ENCODE data around the gene PHF12. TPM values are rescaled to one million over a fixed set of nuclear protein-coding genes. Genes with fewer than 3 reads are reported as not detected.
"Not testable (repeated sequence)": the region's sequence is repeated elsewhere in the genome, so short reads cannot be mapped to it uniquely, and the experiment has no call there.

PHF12 gene
- total RNA-seq, 1 experiment from 2014 or later = 29.1 TPM

DNA sequence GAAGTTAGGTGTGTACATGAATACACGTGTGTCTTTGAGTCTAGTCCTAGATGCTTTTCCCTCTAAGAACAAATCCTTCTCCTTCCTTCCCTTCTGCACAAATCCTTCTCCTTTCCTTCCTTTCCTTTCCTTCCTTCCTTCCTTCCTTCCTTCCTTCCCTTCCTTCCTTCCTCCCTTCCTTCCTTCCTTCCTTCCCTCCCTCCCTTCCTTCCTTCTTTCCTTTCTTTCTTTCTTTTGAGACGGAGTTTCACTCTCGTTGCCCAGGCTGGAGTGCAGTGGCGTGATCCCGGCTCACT is 47.8 kb downstream of the PHF12 start:
- not testable (repeated sequence) for DNase-seq (ENCODE audit: low read depth)

DNA sequence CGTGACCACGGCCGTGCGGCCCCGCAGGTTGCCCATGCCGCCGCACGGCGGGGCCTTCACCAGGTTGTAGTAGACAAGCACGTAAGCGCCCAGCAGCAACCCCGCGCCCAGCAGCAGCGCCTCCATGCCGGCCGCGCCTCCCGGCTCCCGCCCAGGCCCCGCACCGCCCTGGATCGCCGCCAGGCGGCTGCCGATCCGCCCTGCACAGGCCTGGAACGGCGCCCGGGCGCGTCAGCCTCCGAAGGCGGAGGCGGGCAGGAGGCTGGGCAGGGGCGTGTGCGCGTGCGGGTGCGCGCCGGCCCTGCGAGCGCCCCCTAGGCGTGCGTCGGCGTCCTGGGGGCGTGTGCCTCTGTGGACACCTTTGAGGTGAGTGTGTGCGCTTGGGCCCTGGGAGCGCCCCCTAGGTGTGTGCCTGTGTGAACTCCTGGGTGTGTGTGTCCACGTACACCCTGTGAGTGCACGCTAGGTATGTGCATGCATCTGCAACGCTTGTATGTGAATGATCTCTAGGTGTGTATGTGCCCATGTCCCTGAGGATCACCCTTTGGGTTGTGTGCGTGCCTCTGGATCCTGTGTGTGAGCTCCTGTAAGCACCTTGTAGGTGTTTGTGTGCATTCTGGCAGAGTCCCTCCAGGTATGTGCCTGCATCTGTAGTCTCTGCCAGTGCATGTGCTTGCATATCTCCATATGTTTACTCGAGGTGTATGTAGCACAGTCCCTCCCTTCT is 48.3 kb downstream of the PHF12 start, which contains the start of gene DHRS13:
DHRS13 (minus strand) TSS at position 261 of the 727 bp plus-strand sequence; CDS start at position 126, 135 bp downstream.
- peak; percentile 97 for DNase-seq (ENCODE audit: low read depth)

DNA sequence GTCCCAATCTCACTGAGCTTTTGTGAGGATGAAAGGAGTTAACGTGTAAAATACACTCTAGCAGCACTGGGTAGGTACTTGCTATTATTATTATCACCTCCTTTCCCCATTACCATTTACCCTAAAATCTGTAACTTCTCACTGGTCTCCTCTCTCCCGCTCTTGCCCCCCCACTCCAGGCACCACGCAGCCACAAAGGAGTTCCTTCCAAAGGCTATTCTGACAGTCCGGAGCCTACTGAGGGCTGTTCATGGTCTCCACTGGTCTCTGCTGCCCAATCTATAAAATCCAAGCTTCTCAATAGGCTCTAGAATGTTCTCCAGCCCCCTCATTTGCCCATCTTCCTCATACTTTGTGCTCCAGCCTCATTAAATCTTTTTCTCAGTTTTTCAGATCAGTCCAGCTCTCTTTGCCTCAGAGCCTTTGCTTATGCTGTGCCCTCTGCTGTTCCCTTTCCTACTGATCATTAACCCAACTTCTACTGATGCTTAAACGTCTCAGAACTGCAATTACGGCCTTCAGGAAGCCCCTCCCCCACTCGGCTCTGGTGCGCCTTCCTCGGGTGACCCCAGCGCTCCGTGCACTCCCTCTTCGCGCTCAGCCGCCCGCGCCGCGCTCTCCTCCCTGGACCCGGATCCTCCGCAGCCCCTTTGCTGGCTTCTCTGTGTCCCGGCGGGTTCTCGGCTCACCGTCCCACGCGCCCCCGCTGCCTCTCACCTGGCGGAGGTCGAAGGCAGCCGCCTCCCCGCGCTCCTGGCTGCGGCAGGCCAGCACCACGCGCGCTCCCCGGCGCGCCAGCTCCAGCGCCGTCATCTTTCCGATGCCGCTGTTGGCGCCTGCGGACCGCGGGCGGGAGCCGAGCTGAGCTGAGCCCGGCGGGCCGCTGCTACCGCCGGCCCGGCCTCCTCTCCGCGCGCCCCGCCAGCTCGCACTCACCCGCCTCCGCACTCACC is 49.2 kb downstream of the PHF12 start:
- peak; percentile 30 for DNase-seq (ENCODE audit: low read depth)

DNA sequence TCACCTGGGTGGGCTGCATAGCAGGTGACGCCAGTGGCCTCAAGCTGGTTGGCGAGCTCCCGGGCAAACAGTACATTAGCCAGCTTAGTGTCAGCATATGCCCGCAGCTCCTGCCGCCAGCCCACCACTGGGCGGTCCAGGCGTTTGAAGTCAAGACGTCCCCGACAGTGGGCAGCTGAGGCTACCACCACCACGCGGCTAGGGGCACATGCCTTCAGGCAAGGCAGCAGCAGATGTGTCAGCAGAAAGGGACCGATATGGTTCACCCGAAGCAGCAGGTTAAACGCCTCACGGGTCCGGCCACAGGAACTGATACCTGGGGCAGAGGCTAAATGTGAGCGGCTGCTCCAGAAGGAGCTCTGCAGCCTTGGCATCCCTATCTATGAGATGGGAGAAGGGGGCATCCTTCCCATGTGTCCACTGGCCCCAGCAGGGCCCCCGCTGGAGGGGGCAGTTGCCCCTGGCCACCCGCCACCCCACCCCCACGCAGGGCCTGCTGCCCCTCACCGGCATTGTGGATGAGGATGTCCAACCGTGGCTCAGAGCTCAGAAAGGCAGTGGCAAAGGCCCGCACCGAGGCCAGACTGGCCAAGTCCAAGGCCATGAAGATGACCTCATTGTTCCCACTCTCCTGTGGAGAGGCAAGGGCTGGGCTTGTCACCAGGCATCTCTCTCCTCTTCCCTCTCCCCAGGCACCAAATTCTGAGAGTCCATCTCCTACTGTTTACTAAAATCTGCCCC is 50.2 kb downstream of the PHF12 start:
- no peak for DNase-seq (ENCODE audit: low read depth)

DNA sequence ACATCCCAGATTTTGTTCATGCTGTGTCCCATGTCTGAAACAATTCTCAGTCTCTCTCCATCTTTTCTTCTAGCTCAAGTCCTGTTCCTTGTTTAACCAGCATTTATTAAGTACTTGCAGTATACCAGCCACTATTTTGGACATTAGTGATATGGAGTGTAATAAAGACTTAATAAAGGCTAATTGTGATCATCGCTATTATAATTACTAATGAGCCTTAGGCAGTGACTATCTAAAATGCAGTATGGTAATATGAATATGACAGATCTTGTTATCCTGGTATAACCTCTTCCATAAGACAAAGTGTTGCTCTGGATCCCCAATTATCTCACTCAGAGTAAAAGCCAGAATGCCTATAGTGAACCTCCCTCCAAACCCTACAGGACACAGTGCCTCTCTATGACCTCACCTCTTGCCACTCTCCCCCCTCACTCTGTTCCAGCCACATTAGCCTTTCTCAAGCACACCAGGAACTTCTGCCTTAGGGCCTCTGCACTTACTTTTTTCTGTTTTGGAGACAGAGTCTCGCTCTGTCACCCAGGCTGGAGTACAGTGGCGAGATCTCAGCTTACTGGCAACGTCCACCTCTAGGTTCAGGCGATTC is 52.0 kb downstream of the PHF12 start:
- no peak for DNase-seq (ENCODE audit: low read depth)

DNA sequence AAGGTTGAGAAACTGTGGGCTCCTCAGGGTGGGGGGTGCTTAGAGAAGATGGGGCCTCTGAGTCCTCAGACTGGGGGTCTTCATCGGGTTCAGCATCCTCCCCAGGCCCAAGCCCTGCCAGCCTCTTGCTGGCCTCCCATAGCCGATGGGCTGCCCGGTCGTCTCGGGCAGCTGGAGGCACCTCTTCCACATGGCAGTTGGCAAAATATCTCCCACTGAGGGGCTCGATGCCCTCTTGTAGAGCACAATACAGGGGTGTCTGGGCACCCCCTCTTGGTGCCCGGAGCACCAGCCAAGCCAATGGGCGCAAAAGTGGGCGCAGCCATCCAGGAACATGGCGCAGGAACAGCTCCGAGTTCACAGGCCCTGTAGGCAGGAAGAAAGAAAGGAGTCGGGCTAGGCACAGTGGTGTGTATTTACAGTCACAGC is 52.8 kb downstream of the PHF12 start:
- no peak for DNase-seq (ENCODE audit: low read depth)

DNA sequence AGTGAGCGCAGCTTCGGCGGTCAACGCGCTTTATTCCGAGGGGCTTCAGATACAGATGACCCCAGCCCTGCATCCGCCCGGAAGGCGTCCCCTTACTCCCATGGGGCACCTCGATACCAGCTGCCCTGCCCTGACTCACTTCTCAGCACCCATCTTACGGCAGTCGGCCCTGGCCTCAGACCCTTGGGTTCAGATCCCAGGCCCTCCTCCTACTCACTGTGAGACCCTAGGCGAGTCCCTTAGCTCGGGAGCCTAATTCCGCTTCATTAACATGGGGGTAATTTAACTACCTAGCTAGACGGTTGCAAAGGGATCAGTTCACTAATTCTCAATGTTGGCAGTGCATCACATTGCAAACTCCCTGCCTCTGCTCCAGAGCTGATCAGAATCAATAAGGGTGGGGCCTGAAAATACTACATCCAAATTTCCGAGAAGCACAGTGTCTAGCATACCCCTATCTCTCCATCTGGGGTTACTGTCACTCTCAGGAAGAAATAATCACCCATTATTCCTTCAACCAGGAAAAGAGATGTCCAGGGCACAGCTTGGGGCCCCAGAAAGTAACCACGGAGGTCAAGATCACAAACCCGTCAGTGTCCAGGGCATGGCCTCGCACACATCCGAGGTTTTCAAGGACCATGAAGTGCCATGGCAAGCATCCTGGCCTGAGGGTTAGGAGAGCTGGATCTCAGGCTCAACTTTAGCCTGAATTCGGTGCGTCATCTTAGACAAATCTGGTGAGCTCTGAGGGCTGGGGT is 53.4 kb downstream of the PHF12 start:
- no peak for DNase-seq (ENCODE audit: low read depth)

DNA sequence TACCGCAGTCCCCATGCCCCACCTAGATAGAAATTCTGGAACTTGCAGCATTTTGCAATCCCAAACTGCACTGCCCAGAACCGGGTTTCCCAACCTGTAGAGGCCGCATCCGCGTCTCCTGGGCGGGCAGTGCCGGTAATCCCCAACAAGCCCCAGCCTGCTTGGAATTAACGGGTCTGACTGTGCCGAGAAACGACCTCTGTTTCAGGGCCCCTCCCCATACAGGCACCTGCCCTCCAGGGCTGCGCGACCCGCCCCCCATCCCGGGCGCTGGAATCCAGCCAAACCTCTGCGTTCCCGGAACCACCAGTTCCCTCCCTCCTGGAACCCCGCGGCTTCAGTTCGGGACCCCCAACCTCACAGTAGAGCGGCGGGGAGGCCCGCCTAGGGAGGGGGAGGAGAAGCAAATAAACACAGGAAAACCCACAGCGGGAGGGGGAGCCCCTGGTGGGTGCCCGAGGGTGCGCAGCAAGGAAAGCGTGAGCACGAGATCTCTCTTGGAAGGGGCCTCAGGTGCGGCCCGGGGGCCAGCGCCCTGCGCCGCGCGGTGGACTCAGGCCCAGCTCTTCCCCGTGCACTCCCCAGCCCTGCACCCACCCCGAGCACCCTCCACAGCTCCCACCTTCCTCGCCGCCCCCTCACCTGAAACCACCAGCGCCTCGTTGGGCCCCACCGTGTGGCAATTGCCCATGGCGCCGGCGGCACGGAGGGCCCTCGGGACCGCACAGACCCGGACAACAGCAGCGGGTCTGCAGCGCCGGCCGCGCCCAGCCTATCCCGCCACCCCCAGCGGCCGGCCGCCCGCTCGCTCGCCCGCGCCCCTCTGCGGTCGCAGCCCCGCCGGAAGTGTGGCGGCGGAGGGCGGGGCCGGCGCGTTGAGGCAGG is 54.2 kb downstream of the PHF12 start, which contains the start of gene FLOT2:
FLOT2 (minus strand) TSS at position 850 of the 885 bp plus-strand sequence; CDS start at position 691, 159 bp downstream.
- DNase-seq (ENCODE audit: low read depth) = peak; percentile 68

DNA sequence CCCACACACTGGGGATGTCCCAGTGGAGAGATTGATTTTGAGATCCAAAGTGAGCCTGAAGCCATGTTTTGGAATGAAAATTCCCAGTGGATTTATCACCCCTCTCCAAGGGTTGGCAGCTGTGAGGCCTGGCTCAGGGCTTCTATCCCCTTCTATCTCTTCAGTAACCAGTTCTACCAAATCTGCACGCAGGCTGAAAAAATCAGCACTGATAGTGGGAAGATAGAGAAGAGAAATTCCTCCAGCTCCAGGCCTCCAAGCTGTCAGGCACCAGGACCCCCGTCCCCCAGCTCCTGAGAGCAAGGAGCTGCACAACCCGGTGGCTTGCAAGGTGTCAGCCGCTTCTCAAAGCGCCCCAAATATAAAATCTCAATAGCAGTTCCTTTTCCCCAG is 54.8 kb downstream of the PHF12 start:
- DNase-seq (ENCODE audit: low read depth) = no peak

DNA sequence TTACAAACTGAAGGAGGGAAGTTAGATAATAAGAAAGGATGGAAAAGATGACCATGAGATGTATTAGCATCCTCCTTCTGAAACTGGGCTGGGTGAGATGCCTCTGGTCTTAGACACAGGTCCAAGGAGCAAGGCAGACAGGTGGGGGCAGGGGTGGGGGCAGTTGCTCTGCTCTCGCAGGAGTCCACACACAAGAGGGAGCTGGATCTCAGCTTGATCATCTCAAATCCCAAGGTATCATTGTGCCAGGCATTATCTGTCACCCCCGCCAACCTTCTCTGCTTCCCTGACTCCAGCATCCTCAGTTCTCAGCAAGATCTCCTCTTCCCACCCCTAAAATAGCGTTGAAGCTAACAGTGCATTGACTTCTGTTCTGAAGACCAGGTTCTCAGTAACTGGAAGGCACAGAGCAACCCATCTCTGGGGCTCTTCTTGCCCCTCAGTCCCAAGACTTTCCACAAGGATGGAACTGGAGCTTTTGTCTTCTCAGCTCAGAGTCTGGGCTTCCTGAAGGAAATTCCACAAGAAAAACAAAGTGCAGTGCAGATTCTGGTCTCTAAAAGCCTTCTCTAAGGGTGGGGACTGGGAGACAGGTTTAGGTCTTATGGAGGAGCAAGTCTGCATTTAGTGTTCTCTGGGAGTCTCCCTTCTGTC is 55.4 kb downstream of the PHF12 start:
- DNase-seq (ENCODE audit: low read depth) = no peak

DNA sequence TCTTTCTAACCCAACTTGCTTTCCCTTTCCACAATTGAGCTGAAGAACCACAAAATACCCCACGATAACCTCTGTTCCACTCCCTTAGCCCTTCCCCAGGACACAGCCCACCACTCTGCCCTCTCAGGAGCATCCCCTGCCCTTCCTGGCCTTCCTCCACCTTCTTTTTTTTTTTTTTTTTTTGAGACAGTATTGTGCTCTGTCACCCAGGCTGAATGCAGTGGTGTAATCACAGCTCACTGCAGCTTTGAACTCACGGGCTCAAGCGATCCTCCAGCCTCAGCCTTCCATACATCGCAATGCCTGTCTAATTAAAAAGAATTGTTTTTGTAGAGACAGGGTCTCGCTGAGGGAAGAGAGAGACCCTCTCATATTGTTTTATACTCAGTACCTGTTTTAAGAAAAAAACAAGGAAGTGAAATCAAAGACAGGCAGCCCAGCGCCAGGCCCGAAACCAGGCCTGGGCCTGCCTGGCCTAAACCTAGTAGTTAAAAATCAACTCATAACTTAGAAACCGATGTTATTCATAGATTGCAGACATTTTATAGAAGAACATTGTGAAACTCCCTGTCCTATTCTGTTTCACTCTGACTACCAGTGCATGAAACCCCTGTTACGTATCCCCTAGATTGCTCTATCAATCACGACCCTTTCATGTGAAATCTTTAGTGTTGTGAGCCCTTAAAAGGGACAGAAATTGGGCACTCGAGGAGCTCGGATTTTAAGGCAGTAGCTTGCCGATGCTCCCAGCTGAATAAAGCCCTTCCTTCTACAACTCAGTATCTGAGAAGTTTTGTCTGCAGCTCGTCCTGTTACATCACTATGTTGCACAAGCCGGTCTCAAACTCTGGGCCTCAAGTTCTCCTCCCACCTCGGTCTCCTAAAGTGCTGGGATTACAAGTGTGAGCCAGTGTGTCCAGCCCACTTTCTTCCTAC is 57.8 kb downstream of the PHF12 start:
- not testable (repeated sequence) for DNase-seq (ENCODE audit: low read depth)

DNA sequence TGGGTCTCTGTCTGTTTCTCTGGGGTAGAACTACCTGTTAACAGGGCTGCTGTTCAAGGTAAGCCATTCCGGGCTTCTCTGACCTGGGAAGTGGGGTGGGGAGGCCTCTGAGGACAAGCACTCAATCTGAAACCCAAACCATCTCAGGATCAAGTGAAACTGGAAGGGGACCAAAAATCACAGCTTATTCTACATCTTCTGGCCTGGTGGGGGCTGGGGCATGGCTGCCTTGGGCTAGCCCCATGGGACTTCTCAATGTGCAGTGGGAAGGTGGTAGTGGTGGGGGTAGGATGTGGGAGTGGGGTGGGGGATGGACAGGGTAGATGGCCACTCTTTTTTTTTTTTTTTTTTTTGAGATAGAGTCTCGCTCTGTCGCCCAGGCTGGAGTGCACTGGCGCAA is 59.3 kb downstream of the PHF12 start:
- no peak for DNase-seq (ENCODE audit: low read depth)

DNA sequence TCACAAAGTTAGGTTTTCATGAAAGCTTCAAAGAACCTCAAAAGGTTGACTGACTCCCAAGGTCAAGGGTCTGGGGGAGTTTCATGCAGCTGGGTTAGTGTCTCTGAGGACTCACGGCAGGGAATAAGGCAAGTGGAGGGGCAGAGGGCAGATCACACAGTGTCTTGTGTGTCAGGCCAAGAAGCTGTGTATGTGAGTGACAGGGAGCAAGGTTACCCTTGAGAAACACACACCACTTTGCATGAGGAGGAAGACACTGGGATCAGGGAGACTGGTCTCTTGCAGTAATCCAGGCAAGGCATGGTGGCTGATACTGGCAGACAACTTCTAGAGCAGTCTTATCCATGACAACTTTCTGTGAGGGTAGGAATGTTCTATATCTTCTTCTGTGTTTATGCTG is 60.1 kb downstream of the PHF12 start:
- no peak for DNase-seq (ENCODE audit: low read depth)

DNA sequence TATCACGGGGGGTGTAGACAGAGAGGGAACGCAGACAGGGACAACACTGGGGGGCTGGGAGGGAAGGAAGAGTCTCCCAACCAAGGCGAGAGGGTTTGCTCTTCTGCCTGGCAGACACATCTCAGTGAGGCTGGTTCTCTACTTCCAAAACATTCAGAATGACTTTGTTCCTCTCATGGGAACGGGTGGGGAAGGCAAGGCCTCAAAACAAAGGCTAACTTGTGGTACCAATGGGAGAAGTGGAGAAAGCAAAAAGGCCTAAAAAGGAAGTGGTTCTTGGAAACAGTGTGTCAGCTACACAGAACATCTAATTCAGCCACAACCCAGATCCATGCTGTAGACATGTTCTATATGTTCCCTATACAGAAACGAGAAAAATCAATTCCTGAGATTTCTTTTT is 61.3 kb downstream of the PHF12 start:
- DNase-seq (ENCODE audit: low read depth) = no peak

DNA sequence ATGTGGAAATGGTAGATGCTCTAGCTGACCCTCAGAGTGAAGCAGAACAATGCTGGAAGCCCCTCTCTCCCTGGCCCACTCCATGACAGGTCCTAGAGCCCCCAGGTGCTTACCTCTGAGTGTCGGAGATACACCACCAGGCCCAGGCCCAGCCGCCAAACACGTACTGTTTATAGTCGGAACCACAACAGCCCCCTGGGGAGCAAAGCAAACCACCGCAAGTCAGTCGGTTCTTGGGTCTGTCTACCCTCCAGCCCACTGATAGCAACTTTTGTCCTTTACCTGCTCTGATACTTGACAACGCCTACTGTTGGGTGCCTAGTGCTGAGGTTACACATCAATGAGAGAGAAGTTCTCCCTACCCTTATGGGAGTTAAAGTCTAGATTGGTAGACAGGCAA is 62.5 kb downstream of the PHF12 start:
- DNase-seq (ENCODE audit: low read depth) = no peak

DNA sequence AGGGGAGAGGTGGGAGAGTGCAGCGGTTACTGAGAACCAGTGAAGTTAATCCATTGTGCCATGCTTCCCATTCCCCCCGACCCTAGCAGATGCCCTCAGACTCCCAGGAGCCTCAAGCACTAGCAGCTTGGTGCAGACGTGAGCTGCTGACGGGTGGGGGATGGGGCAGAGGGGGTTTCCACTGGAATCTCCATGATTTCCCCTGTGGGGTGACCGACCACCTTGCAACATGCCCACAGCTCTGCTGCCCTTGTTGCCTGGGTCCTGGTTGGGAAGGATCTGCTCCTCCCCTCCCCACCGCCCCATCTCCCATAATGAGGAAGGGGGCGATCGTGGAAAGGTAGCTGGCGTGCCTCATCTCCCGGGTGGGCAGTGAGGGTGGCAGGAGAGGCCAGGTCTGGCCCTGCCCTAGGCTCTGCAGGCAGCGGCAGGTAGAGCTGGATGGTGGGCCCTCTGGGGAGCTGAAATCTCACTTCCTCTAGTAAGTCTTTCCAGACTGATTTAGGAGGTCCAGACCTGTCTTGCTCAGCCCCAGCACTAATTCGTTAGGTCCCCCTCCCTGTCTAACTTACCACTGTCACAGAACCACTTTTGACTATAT is 63.3 kb downstream of the PHF12 start:
- DNase-seq (ENCODE audit: low read depth) = no peak

DNA sequence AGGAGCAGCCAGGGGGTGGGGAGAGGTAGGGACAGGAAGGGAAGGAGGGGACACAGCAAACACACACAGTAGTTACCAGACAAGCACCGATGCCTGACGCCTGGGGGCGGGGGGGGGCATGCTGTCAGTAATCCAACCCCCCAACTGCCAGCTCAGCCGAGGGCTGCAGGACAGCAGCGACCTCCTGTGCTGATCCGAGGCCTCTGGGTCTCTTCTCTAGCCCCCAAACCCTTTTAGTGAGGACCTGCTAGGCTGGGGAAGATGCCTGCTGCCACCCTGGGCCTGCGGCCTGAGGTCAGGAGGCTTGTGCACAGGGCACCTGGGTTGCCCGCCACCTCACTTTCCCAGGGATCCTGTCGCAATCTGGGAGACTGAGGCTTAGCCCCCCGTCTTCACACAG is 65.4 kb downstream of the PHF12 start:
- no peak for DNase-seq (ENCODE audit: low read depth)

DNA sequence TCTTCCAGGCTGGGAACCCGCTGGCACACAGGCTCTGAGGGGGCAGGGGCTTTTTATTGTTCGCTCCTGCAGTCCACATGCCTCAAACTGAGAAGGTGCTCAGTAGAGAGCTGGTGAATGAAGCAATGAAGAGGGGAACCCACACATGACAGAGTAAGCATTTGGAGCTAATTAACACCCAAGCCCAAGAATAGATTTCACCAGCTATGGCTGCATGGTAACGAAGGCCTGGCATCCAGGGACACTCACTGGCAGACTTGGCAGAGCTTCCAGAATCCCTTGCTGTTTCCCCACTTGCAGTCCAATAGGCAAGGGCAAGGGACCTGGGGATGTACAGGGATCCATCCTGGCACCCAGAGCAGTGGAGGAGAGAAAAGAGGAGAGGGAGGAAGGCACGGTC is 66.0 kb downstream of the PHF12 start:
- DNase-seq (ENCODE audit: low read depth) = no peak

All from Daoy (cell line).